Smooth muscle cell (in vitro differentiated cells): Measurements from ENCODE around the gene ARL13B. TPM values are rescaled to one million over a fixed set of nuclear protein-coding genes. Genes with fewer than 3 reads are reported as not detected.

Experiments used
- DNase-seq: peaks from one replicate; lab custom pipeline; 2025; ENCODE audit not compliant: unreplicated experiment; lab: John Stamatoyannopoulos, UW
- H2AFZ ChIP-seq: fragments of 200-600 bp; sonication (generic); 2 replicates; pipeline ENCODE4 v1.6.0; 2016; ENCODE audit warnings: antibody characterized with exemption, low read depth, mild to moderate bottlenecking
- H3F3A ChIP-seq: fragments of 200-600 bp; sonication (generic); 2 replicates; pipeline ENCODE4 v1.6.0; 2017; ENCODE audit warnings: antibody characterized with exemption, low read depth
- H3K27ac ChIP-seq: fragments of 200-600 bp; sonication (generic); 2 replicates; pipeline ENCODE4 v1.5.1; 2016; ENCODE audit warnings: low read depth, mild to moderate bottlenecking
- H3K27me3 ChIP-seq: fragments of 200-600 bp; sonication (generic); 2 replicates; pipeline ENCODE4 v1.6.1; 2016; ENCODE audit warnings: low read depth, mild to moderate bottlenecking
- H3K36me3 ChIP-seq: fragments of 200-600 bp; sonication (generic); 2 replicates; pipeline ENCODE4 v1.5.1; 2016; ENCODE audit warnings: low read depth
- H3K4me1 ChIP-seq: fragments of 200-600 bp; sonication (generic); 2 replicates; pipeline ENCODE4 v1.5.1; 2016; ENCODE audit warnings: low read depth
- H3K4me2 ChIP-seq: fragments of 200-600 bp; sonication (generic); 2 replicates; pipeline ENCODE4 v1.6.0; 2016; ENCODE audit warnings: mild to moderate bottlenecking
- H3K4me3 ChIP-seq: fragments of 200-600 bp; sonication (generic); 2 replicates; pipeline ENCODE4 v1.5.1; 2016; ENCODE audit warnings: mild to moderate bottlenecking
- H3K79me2 ChIP-seq: fragments of 200-600 bp; sonication (generic); 2 replicates; pipeline ENCODE4 v1.6.0; 2016; ENCODE audit warnings: low read depth, mild to moderate bottlenecking
- H3K9ac ChIP-seq: fragments of 200-600 bp; sonication (generic); 2 replicates; pipeline ENCODE4 v1.6.0; 2016; ENCODE audit warnings: low read depth
- H3K9me3 ChIP-seq: fragments of 200-600 bp; sonication (generic); replicated peaks from 2 replicates; pipeline ENCODE4 v1.5.1; 2016; ENCODE audit warnings: low read depth
- H4K20me1 ChIP-seq: fragments of 200-600 bp; sonication (generic); 2 replicates; pipeline ENCODE4 v1.6.0; 2016; ENCODE audit warnings: low read depth
- WGBS: methylation state at CpG from one replicate; pipeline ENCODE4 v1.1.7; 2016; ENCODE audit warnings: low lambda C conversion rate; 5-methylcytosine and 5-hydroxymethylcytosine counted together
- polyA plus RNA-seq: library from polyadenylated mRNA; unstranded; fragments of >200 nt; fragmentation: Nextera tagmentation; extraction: Ambion mirVana; gene quantifications from 2 replicates; pipeline ENCODE4 v1.2.1, GENCODE V29; 2016
- total RNA-seq: library from RNA; depleted of rRNA; stranded (reverse); fragments of >200 nt; gene quantifications from 2 replicates; pipeline ENCODE4 v1.2.3, GENCODE V29; 2014
- TF ChIP-seq, protein P1 (sequence below): fragments of 200-600 bp; sonication (generic); IDR thresholded peaks from 2 replicates; pipeline ENCODE4 v1.5.1; 2017; ENCODE audit warnings: borderline replicate concordance, mild to moderate bottlenecking, antibody characterized with exemption; ENCODE audit not compliant: insufficient read depth, poor library complexity, severe bottlenecking

ARL13B gene
- total and polyA plus RNA-seq, 2 experiments from 2014 or later: 8.6 to 14.0 TPM

DNA sequence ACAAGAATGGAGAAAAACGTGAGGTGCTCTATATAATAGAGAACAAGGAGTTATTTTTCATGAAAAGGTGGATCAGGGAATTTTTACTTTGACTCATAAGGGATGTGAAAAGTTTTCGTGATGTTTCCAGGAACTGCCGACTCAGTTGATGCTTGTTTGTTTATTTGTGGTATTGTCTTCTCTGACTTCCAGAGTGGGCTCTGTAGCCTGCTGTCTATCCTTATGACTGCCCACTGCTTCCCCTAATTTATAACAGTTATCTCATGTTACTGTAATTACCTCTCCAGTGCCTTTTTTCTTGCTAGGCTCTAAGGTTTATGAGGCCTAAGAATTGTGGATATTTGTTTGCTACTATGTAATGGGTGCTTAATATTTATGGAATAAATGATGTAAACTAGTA lies 12.3 kb downstream of the ARL13B start:
- peaks cover 28% of the 10 kb centered on the region for H4K20me1 ChIP-seq
- no peak overlapping the region for H3K4me3 ChIP-seq
- H3K9ac ChIP-seq: no peak overlapping the region
- TF ChIP-seq, protein P1, sequence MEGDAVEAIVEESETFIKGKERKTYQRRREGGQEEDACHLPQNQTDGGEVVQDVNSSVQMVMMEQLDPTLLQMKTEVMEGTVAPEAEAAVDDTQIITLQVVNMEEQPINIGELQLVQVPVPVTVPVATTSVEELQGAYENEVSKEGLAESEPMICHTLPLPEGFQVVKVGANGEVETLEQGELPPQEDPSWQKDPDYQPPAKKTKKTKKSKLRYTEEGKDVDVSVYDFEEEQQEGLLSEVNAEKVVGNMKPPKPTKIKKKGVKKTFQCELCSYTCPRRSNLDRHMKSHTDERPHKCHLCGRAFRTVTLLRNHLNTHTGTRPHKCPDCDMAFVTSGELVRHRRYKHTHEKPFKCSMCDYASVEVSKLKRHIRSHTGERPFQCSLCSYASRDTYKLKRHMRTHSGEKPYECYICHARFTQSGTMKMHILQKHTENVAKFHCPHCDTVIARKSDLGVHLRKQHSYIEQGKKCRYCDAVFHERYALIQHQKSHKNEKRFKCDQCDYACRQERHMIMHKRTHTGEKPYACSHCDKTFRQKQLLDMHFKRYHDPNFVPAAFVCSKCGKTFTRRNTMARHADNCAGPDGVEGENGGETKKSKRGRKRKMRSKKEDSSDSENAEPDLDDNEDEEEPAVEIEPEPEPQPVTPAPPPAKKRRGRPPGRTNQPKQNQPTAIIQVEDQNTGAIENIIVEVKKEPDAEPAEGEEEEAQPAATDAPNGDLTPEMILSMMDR: no peak
- H3K4me1 ChIP-seq: no peaks in the 10 kb centered on the region
- no peaks in the 10 kb centered on the region for H3K27me3 ChIP-seq
- no peak for DNase-seq
- 77% methylated on average over 3 of the region's 3 CpGs for WGBS
- peaks cover 61% of the 10 kb centered on the region for H3K79me2 ChIP-seq
- H3F3A ChIP-seq: no peaks in the 10 kb centered on the region
- H2AFZ ChIP-seq: no peak overlapping the region
- H3K36me3 ChIP-seq: no peaks in the 10 kb centered on the region
- H3K27ac ChIP-seq: no peak overlapping the region
- no peaks in the 10 kb centered on the region for H3K9me3 ChIP-seq
- H3K4me2 ChIP-seq: no peak overlapping the region

DNA sequence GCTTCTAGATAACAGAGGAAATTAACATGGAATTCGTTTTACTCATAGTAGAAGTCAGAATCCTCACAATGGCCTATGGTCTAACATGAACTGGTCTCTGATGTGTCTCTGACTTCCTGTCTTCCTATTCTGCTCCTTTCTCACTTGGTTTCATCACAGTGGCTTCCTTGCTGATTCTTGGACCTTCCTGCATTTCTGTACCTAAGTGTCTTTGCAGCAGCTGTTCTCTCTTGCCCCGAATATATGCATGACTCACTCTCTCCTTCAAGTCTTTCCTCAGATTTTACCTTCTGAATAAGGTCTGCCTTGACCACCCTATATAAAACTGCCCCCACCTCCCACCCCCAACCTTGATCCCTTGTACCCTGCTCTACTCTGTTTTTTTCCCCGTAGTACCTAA lies 14.1 kb downstream of the ARL13B start:
- H3K27ac ChIP-seq: no peak overlapping the region
- no peaks in the 10 kb centered on the region for H3K36me3 ChIP-seq
- no peak overlapping the region for H2AFZ ChIP-seq
- H3K9ac ChIP-seq: no peak overlapping the region
- H3K27me3 ChIP-seq: no peaks in the 10 kb centered on the region
- H3K4me1 ChIP-seq: no peaks in the 10 kb centered on the region
- H4K20me1 ChIP-seq: peaks cover 28% of the 10 kb centered on the region
- H3F3A ChIP-seq: no peaks in the 10 kb centered on the region
- peaks cover 52% of the 10 kb centered on the region for H3K79me2 ChIP-seq
- no peak overlapping the region for H3K4me2 ChIP-seq
- TF ChIP-seq, protein P1: no peak
- H3K9me3 ChIP-seq: no peaks in the 10 kb centered on the region
- WGBS: 82% methylated on average over 3 of the region's 3 CpGs
- H3K4me3 ChIP-seq: no peak overlapping the region
- no peak for DNase-seq

DNA sequence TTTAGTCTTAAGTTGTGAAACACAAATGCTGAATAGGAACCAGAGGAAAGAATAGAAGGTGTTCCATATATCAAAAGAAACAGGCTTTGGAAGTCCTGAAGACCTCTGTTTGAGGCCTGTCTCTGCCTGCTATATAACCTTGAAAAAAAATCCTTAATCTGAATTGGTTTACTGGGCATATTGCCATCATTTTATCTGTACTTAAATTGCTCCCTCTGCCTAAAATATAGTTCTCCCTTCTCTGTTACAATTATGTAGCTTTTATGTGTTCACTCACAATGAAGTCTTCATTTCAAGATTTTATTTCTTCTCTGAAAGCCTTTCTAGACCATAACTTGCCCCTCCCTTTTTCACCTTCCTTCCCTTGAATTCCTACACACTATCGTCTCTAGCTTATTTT lies 21.2 kb downstream of the ARL13B start:
- TF ChIP-seq, protein P1: no peak
- H3F3A ChIP-seq: no peaks in the 10 kb centered on the region
- H3K4me3 ChIP-seq: no peak overlapping the region
- no peak overlapping the region for H3K9ac ChIP-seq
- no peak overlapping the region for H2AFZ ChIP-seq
- H3K27ac ChIP-seq: no peak overlapping the region
- H3K36me3 ChIP-seq: no peaks in the 10 kb centered on the region
- WGBS: 93% methylated on average over 1 of the region's 1 CpG
- no peaks in the 10 kb centered on the region for H3K27me3 ChIP-seq
- H3K4me1 ChIP-seq: peaks cover 4% of the 10 kb centered on the region
- H3K9me3 ChIP-seq: no peaks in the 10 kb centered on the region
- no peaks in the 10 kb centered on the region for H4K20me1 ChIP-seq
- no peak for DNase-seq
- H3K4me2 ChIP-seq: no peak overlapping the region
- H3K79me2 ChIP-seq: no peaks in the 10 kb centered on the region

DNA sequence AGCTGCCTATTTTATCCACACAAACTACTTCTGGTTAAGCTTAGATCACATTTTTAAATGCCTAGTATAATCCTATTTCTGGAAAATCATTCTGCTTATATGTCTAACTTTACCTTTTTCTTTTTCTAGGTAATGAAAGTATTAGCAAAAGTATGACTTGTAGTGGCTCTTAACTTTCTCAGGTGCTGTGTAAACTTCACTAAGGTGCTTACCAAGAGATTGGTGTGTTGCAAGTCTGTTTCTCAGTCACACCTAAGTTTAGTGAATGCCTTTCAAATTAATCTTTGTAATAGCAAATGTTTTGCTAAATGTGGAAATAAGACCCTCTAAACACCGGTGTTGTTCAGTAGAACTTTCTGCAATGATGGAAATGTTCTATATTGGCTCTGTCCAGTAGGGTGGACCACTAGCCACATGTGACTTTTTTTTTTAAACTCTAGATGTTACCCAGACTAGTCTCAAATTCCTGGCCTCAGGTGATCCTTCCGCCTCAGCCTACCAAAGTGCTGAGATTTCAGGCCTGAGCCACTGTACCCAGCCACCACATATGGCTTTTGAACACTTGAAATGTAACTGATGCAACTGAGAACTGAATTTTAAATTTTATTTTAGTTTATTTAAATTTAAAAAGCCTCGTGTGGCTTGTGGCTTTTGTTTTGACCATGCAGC lies 22.0 kb downstream of the ARL13B start:
- H4K20me1 ChIP-seq: no peaks in the 10 kb centered on the region
- H2AFZ ChIP-seq: no peak overlapping the region
- H3K4me1 ChIP-seq: peaks cover 4% of the 10 kb centered on the region
- no peak for DNase-seq
- H3K4me2 ChIP-seq: no peak overlapping the region
- H3K36me3 ChIP-seq: no peaks in the 10 kb centered on the region
- no peaks in the 10 kb centered on the region for H3F3A ChIP-seq
- H3K79me2 ChIP-seq: no peaks in the 10 kb centered on the region
- no peaks in the 10 kb centered on the region for H3K27me3 ChIP-seq
- no peak overlapping the region for H3K27ac ChIP-seq
- H3K4me3 ChIP-seq: no peak overlapping the region
- WGBS: 89% methylated on average over 3 of the region's 3 CpGs
- H3K9ac ChIP-seq: no peak overlapping the region
- TF ChIP-seq, protein P1: no peak
- no peaks in the 10 kb centered on the region for H3K9me3 ChIP-seq
